HepG2 (cell line): ENCODE data around the gene TMEM184C. TPM values are rescaled to one million over a fixed set of nuclear protein-coding genes. Genes with fewer than 3 reads are reported as not detected.

Experiments used
- ATAC-seq: fragments of 200-7000 bp; cut with Tn5 transposase; 3 replicates; pipeline ENCODE4 v1.9.1; 2020; ENCODE audit warnings: mild to moderate bottlenecking, moderate library complexity
- BruUV-seq: library from RNA; stranded (reverse); fragments of 400-500 nt; replicated peaks from 2 replicates; lab custom pipeline; 2021; lab: Mats Ljungman, UMichigan
- CTCF ChIA-PET: fragments of 300-600 bp; formaldehyde crosslinking; extraction: SDS; loops from one replicate; lab custom pipeline; 2021; ENCODE audit warnings: low total read pairs, inconsistent platforms, low intra/inter-chr PET ratio; lab: Yijun Ruan, JAX
- POLR2A ChIA-PET: fragments of 350-600 bp; sonication (Branson Sonifier 250); formaldehyde crosslinking; loops from one replicate; lab custom pipeline; 2020; ENCODE audit warnings: antibody characterized with exemption, inconsistent platforms; lab: Yijun Ruan, JAX
- DNase-seq: peaks from one replicate; pipeline ENCODE4 v3.0.0-alpha.2; 2015; ENCODE audit warnings: low spot score
- FAIRE-seq: peaks from 3 replicates; lab custom pipeline; 2011; peaks lifted over from hg19 to GRCh38; lab: Jason Lieb, UNC
- H2AFZ ChIP-seq: one replicate; pipeline ENCODE4 v1.6.1; 2011; ENCODE audit warnings: low read length, inconsistent platforms
- H3K27ac ChIP-seq: fragments of 300-600 bp; 3 replicates; pipeline ENCODE4 v1.8.0; 2011; ENCODE audit warnings: mixed run types, mild to moderate bottlenecking, mixed read lengths, low read length, inconsistent platforms; ENCODE audit not compliant: insufficient read depth; ENCODE audit errors: extremely low read length
- H3K27me3 ChIP-seq, 2 experiments: fragments of 200-600 bp in 1 of 2; 2 replicates in 1 of 2; 3 replicates in 1 of 2; pipeline versions ENCODE4 v1.6.0 to v1.8.0; 2011; ENCODE audit warnings: low read length in 2 of 2, mild to moderate bottlenecking in 2 of 2, moderate library complexity in 2 of 2, inconsistent platforms in 1 of 2; ENCODE audit not compliant: insufficient read depth in 2 of 2, control insufficient read depth in 1 of 2
- H3K36me3 ChIP-seq, 2 experiments: fragments of 200-600 bp in 1 of 2; replicated peaks in 1 of 2; 2 replicates in 1 of 2; 3 replicates in 1 of 2; pipeline versions ENCODE4 v1.5.1 to v1.8.0; 2011; ENCODE audit warnings: low read length in 2 of 2, inconsistent platforms in 1 of 2; ENCODE audit not compliant: insufficient read depth in 2 of 2, control insufficient read depth in 1 of 2
- H3K4me1 ChIP-seq: 2 replicates; pipeline ENCODE4 v1.5.1; 2012; ENCODE audit warnings: low read length, inconsistent platforms; ENCODE audit not compliant: insufficient read depth
- H3K4me2 ChIP-seq: 2 replicates; pipeline ENCODE4 v1.6.0; 2011; ENCODE audit warnings: low read depth, low read length, inconsistent platforms
- H3K4me3 ChIP-seq, 3 experiments: fragments of 200-600 bp in 1 of 3; sonication (generic), shearing (Covaris generic) in 1 of 3; replicated peaks in 1 of 3; 2 replicates each; pipeline ENCODE4 v1.5.1; 2011 to 2016; ENCODE audit warnings: low read length in 3 of 3, inconsistent platforms in 2 of 3, low read depth in 2 of 3, mild to moderate bottlenecking in 2 of 3, control low read depth in 1 of 3, mixed read lengths in 1 of 3; ENCODE audit not compliant: insufficient read depth in 1 of 3
- H3K79me2 ChIP-seq: one replicate; pipeline ENCODE4 v1.6.1; 2011; ENCODE audit warnings: low read length, inconsistent platforms; ENCODE audit not compliant: insufficient read depth
- H3K9ac ChIP-seq: 2 replicates; pipeline ENCODE4 v1.6.0; 2011; ENCODE audit warnings: mild to moderate bottlenecking, low read depth, low read length, inconsistent platforms; ENCODE audit not compliant: insufficient read depth
- H3K9me3 ChIP-seq: 2 replicates; pipeline ENCODE4 v1.5.1; 2012; ENCODE audit warnings: mild to moderate bottlenecking, low read length
- H4K20me1 ChIP-seq: 2 replicates; pipeline ENCODE4 v1.6.0; 2011; ENCODE audit warnings: inconsistent platforms, mild to moderate bottlenecking, low read length, moderate library complexity; ENCODE audit not compliant: insufficient read depth
- HNRNPH1 ChIP-seq: fragments of 200-400 bp; formaldehyde crosslinking; optimal IDR thresholded peaks from 2 replicates; pipeline ENCODE3; 2017; ENCODE audit warnings: mild to moderate bottlenecking, low read depth, low read length
- NFKB2 ChIP-seq: sonication (generic); formaldehyde crosslinking; IDR thresholded peaks from 2 replicates; pipeline ENCODE4 v1.4.0; 2020; ENCODE audit warnings: missing genetic modification reagents, borderline replicate concordance
- ZNF567 ChIP-seq: sonication (generic); formaldehyde crosslinking; IDR thresholded peaks from 2 replicates; pipeline ENCODE4 v1.8.1; 2023; ENCODE audit warnings: mild to moderate bottlenecking, missing genetic modification reagents, borderline replicate concordance
- WGBS: methylation state at CpG from one replicate; pipeline ENCODE4 v1.1.6; 2017; ENCODE audit warnings: low lambda C conversion rate; 5-methylcytosine and 5-hydroxymethylcytosine counted together
- in situ Hi-C: cut with HindIII; loops from 2 replicates; pipeline ENCODE4 v1.10.0; 2017; ENCODE audit warnings: low pct_unique_long_range_greater_than_20kb; ENCODE audit not compliant: extremely low pct_ligation_motif_present
- intact Hi-C: fragments of 100-400 bp; cut with micrococcal nuclease; formaldehyde crosslinking; loops from one replicate; pipeline ENCODE4 v1.10.0; 2022; ENCODE audit not compliant: unreplicated experiment
- polyA plus RNA-seq, 8 experiments: library from polyadenylated mRNA; depleted of rRNA in 3 of 8; stranded (reverse) in 7 of 8; unstranded in 1 of 8; fragments of >200 nt; fragmentation: Illumina TruSeq in 4 of 8; extraction: Trizol in 4 of 8; gene quantifications; 2 replicates each; pipeline versions ENCODE4 v1.2.1 to v1.2.3, GENCODE V29; 2011 to 2016; ENCODE audit warnings: low read depth in 4 of 8, missing spikeins in 1 of 8, mixed read lengths in 1 of 8; ENCODE audit not compliant: insufficient read depth in 1 of 8
- total RNA-seq, 5 experiments: library from RNA; depleted of rRNA; stranded (reverse); fragments of >200 nt; fragmentation: Illumina TruSeq; extraction: Trizol; gene quantifications; 2 replicates each; pipeline ENCODE4 v1.2.3, GENCODE V29; 2016; ENCODE audit warnings: low read depth in 1 of 5
- TF ChIP-seq, protein P1 (sequence below): sonication (generic); formaldehyde crosslinking; IDR thresholded peaks from 2 replicates; pipeline ENCODE4 v1.5.0; 2020; ENCODE audit warnings: missing genetic modification reagents
- TF ChIP-seq, protein P2 (sequence below): sonication (generic); formaldehyde crosslinking; IDR thresholded peaks from 2 replicates; pipeline ENCODE4 v1.5.1; 2020; ENCODE audit warnings: missing genetic modification reagents, mild to moderate bottlenecking, borderline replicate concordance

The TMEM184C gene
- total and polyA plus RNA-seq, 2 of the 13 experiments (the other 11 are each of a cell fraction or from before 2014, with no cell fraction given) = 13.9 to 26.1 TPM

DNA sequence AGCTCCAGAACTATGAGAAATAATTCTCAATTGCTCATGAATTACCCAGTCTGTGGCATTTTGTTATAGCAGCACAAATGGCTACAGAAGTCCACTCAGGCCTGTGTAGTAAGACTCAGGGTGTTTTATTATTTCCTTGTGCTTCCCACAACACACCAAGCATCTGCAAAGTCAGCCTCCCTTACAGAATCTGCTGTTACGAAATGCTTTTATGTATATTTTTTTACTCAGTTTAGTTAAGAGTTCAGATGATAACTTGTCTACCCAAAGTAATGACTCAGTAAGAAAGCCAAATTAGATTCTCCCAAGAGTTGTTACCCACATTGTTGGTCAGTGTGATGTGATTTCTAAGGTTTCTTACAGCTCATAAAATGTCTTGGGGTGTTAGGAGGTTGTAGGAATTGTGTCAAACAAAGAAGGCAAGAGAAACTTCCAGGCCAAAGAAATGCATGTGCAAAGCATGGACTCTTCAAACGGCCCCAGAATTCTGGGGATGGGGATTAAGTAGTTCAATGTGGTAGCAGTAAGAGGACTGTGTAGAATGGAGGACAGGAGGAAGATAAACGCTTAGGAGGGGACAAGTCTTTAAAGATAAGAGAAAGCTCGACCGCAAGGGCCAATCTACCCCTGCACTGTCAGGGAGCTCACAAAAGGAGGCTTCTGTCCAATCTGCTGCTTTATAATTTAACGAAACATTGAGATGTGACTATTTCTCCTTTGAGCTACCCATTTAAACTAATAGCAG is 35.4 kb upstream of the TMEM184C start:
- in situ Hi-C loops (loop anchor here (25.0 kb wide), 1 partner anchor 569 kb away; no protein-coding TSS in a partner anchor), intact Hi-C loops (no loop called here)
- no peaks in the 10 kb centered on the region for H3K79me2 ChIP-seq
- TF ChIP-seq HNRNPH1 = no peak
- TF ChIP-seq, protein P1, sequence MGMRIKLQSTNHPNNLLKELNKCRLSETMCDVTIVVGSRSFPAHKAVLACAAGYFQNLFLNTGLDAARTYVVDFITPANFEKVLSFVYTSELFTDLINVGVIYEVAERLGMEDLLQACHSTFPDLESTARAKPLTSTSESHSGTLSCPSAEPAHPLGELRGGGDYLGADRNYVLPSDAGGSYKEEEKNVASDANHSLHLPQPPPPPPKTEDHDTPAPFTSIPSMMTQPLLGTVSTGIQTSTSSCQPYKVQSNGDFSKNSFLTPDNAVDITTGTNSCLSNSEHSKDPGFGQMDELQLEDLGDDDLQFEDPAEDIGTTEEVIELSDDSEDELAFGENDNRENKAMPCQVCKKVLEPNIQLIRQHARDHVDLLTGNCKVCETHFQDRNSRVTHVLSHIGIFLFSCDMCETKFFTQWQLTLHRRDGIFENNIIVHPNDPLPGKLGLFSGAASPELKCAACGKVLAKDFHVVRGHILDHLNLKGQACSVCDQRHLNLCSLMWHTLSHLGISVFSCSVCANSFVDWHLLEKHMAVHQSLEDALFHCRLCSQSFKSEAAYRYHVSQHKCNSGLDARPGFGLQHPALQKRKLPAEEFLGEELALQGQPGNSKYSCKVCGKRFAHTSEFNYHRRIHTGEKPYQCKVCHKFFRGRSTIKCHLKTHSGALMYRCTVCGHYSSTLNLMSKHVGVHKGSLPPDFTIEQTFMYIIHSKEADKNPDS (CRISPR knock-in tag) = no peak
- TF ChIP-seq, protein P2, sequence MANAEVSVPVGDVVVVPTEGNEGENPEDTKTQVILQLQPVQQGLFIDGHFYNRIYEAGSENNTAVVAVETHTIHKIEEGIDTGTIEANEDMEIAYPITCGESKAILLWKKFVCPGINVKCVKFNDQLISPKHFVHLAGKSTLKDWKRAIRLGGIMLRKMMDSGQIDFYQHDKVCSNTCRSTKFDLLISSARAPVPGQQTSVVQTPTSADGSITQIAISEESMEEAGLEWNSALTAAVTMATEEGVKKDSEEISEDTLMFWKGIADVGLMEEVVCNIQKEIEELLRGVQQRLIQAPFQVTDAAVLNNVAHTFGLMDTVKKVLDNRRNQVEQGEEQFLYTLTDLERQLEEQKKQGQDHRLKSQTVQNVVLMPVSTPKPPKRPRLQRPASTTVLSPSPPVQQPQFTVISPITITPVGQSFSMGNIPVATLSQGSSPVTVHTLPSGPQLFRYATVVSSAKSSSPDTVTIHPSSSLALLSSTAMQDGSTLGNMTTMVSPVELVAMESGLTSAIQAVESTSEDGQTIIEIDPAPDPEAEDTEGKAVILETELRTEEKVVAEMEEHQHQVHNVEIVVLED (CRISPR knock-in tag) = no peak
- no peak for TF ChIP-seq NFKB2 (CRISPR knock-in tag)
- TF ChIP-seq ZNF567 (CRISPR knock-in tag) = no peak
- CTCF ChIA-PET = no interaction called here
- BruUV-seq = no TSS peak
- no peak overlapping the region for H3K4me2 ChIP-seq
- POLR2A ChIA-PET = no interaction called here
- DNase-seq (no peak), FAIRE-seq (no peak), ATAC-seq (no peak)
- H3K36me3 ChIP-seq = no peaks in the 10 kb centered on the region
- no peak overlapping the region for H3K9ac ChIP-seq
- H2AFZ ChIP-seq = no peak overlapping the region
- H3K27me3 ChIP-seq = no peaks in the 10 kb centered on the region
- no peak overlapping the region for H3K4me3 ChIP-seq
- no peak overlapping the region for H3K27ac ChIP-seq
- H4K20me1 ChIP-seq = no peaks in the 10 kb centered on the region
- no peaks in the 10 kb centered on the region for H3K9me3 ChIP-seq
- no peaks in the 10 kb centered on the region for H3K4me1 ChIP-seq
- 28% methylated on average over 6 of the region's 6 CpGs for WGBS
